HEK293T (cell line): ENCODE results near the gene CERS1.

Experiments
- ARNT ChIP-seq: fragments of 450-650 bp; IDR thresholded peaks from 2 replicates; pipeline ENCODE4 v1.6.1; 2017; ENCODE audit warnings: mild to moderate bottlenecking
- BHLHE40 ChIP-seq: fragments of 450-650 bp; IDR thresholded peaks from 2 replicates; pipeline ENCODE4 v1.6.1; 2016; ENCODE audit warnings: mild to moderate bottlenecking, moderate library complexity, borderline replicate concordance
- ELF4 ChIP-seq: fragments of 450-650 bp; IDR thresholded peaks from 2 replicates; pipeline ENCODE4 v1.6.1; 2017; ENCODE audit warnings: antibody characterized with exemption
- FOXA1 ChIP-seq: fragments of 450-650 bp; IDR thresholded peaks from 2 replicates; pipeline ENCODE4 v1.6.1; 2016; ENCODE audit warnings: mild to moderate bottlenecking
- FOXK2 ChIP-seq: fragments of 450-650 bp; IDR thresholded peaks from 2 replicates; pipeline ENCODE4 v1.6.1; 2016; ENCODE audit warnings: mild to moderate bottlenecking
- FOXM1 ChIP-seq: fragments of 450-650 bp; IDR thresholded peaks from 2 replicates; pipeline ENCODE4 v1.6.1; 2017; ENCODE audit warnings: mild to moderate bottlenecking, borderline replicate concordance
- HDGF ChIP-seq: fragments of 450-650 bp; IDR thresholded peaks from 2 replicates; pipeline ENCODE4 v1.6.1; 2017; ENCODE audit warnings: antibody characterized with exemption, borderline replicate concordance
- LEF1 ChIP-seq: fragments of 450-650 bp; IDR thresholded peaks from 2 replicates; pipeline ENCODE4 v1.6.1; 2017; ENCODE audit warnings: mild to moderate bottlenecking, borderline replicate concordance
- NFRKB ChIP-seq: fragments of 450-650 bp; IDR thresholded peaks from 2 replicates; pipeline ENCODE4 v1.6.1; 2016; ENCODE audit warnings: mild to moderate bottlenecking, moderate library complexity
- SP1 ChIP-seq: fragments of 450-650 bp; IDR thresholded peaks from 2 replicates; pipeline ENCODE4 v1.6.1; 2017
- SUZ12 ChIP-seq: fragments of 450-650 bp; IDR thresholded peaks from 2 replicates; pipeline ENCODE4 v1.6.1; 2016; ENCODE audit warnings: mild to moderate bottlenecking
- TARDBP ChIP-seq: fragments of 450-650 bp; IDR thresholded peaks from 2 replicates; pipeline ENCODE4 v1.6.1; 2016
- ZNF384 ChIP-seq: fragments of 450-650 bp; IDR thresholded peaks from 2 replicates; pipeline ENCODE4 v1.6.1; 2016
- TF ChIP-seq, protein P1 (sequence below): fragments of 450-650 bp; IDR thresholded peaks from 2 replicates; pipeline ENCODE4 v1.6.1; 2016

DNA sequence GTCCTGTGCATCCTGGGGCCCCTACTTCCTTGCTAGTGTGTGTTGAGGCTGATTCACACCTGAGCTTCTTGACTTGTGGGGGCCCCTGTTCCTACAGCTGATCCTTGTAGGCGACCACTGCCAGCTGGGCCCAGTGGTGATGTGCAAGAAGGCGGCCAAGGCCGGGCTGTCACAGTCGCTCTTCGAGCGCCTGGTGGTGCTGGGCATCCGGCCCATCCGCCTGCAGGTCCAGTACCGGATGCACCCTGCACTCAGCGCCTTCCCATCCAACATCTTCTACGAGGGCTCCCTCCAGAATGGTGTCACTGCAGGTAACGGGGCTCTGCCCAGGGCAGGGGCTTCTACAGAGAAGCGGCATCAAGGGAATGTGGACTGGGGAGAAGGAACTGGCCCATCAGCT, 38.7 kb downstream of the CERS1 start:
- TF ChIP-seq FOXM1 (no peak), FOXA1 (no peak), SP1 (no peak), NFRKB (no peak), SUZ12 (no peak), ELF4 (no peak), ZNF384 (no peak), TARDBP (no peak), HDGF (no peak), FOXK2 (no peak), BHLHE40 (no peak), ARNT (no peak), LEF1 (no peak)
- TF ChIP-seq, protein P1, sequence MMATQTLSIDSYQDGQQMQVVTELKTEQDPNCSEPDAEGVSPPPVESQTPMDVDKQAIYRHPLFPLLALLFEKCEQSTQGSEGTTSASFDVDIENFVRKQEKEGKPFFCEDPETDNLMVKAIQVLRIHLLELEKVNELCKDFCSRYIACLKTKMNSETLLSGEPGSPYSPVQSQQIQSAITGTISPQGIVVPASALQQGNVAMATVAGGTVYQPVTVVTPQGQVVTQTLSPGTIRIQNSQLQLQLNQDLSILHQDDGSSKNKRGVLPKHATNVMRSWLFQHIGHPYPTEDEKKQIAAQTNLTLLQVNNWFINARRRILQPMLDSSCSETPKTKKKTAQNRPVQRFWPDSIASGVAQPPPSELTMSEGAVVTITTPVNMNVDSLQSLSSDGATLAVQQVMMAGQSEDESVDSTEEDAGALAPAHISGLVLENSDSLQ = no peak
